ENCODE measurements around the gene UTS2B. TPM values are rescaled to one million over a fixed set of nuclear protein-coding genes. Genes with fewer than 3 reads are reported as not detected.
A peak's percentile ranks its signal among the peaks of the same experiment; 100 is the strongest.

Gene UTS2B
- total and polyA plus RNA-seq, 9 of the 15 experiments (the other 6 are each of a cell fraction or from before 2014, with no cell fraction given): 0.06 TPM; not detected in 8

DNA sequence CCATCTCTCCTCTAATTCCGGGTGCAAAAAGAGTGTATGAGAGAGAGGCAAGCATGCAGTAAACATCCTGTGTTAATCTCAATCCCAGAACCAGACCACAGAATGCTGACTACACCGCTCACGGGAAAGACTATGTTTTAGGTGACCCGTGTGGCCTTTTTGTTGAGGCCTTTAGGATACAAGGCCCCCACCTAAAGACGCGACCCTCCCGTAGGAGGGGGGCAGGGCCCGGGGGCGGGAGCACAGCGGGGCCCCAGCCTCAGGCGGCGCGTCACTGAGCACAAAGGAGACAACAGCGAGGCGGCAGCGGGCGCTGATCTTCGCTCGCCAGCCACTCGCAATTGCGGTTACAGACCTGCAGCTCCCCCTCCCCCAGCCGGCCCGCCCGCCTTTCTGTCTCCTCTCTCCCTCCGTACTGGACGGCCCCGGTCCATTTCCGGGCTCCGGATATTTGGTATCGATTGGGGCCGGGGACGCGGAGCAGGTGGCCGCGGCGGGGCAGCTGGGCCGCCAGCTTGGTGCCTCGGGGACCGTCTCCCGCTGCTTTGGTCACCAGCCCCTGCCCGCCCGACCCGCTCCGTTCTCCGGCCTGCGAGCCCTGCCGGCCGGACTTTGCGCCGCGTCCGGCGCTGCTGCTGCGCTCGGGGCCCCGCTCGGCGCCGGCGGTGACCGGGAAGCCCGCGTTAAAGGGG lies 1.2 kb downstream of the UTS2B start, which contains the start of gene CCDC50 (continued):
- TF ChIP-seq, protein P1, sequence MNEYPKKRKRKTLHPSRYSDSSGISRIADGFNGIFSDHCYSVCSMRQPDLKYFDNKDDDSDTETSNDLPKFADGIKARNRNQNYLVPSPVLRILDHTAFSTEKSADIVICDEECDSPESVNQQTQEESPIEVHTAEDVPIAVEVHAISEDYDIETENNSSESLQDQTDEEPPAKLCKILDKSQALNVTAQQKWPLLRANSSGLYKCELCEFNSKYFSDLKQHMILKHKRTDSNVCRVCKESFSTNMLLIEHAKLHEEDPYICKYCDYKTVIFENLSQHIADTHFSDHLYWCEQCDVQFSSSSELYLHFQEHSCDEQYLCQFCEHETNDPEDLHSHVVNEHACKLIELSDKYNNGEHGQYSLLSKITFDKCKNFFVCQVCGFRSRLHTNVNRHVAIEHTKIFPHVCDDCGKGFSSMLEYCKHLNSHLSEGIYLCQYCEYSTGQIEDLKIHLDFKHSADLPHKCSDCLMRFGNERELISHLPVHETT (CRISPR knock-in tag; conservative IDR thresholded peaks at IDR 0.05 in 1 of 2, IDR thresholded peaks at IDR 0.05 in 1 of 2): no peak
- TF ChIP-seq C11orf30 (IDR thresholded peaks at IDR 0.05; ENCODE audit: low read depth): no peak
- TF ChIP-seq, protein P2, sequence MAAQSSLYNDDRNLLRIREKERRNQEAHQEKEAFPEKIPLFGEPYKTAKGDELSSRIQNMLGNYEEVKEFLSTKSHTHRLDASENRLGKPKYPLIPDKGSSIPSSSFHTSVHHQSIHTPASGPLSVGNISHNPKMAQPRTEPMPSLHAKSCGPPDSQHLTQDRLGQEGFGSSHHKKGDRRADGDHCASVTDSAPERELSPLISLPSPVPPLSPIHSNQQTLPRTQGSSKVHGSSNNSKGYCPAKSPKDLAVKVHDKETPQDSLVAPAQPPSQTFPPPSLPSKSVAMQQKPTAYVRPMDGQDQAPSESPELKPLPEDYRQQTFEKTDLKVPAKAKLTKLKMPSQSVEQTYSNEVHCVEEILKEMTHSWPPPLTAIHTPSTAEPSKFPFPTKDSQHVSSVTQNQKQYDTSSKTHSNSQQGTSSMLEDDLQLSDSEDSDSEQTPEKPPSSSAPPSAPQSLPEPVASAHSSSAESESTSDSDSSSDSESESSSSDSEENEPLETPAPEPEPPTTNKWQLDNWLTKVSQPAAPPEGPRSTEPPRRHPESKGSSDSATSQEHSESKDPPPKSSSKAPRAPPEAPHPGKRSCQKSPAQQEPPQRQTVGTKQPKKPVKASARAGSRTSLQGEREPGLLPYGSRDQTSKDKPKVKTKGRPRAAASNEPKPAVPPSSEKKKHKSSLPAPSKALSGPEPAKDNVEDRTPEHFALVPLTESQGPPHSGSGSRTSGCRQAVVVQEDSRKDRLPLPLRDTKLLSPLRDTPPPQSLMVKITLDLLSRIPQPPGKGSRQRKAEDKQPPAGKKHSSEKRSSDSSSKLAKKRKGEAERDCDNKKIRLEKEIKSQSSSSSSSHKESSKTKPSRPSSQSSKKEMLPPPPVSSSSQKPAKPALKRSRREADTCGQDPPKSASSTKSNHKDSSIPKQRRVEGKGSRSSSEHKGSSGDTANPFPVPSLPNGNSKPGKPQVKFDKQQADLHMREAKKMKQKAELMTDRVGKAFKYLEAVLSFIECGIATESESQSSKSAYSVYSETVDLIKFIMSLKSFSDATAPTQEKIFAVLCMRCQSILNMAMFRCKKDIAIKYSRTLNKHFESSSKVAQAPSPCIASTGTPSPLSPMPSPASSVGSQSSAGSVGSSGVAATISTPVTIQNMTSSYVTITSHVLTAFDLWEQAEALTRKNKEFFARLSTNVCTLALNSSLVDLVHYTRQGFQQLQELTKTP (IDR thresholded peaks at IDR 0.05; ENCODE audit: low read depth in 1 of 2, partially characterized antibody in 2 of 2): no peak
- TF ChIP-seq, protein P3, sequence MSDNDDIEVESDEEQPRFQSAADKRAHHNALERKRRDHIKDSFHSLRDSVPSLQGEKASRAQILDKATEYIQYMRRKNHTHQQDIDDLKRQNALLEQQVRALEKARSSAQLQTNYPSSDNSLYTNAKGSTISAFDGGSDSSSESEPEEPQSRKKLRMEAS (CRISPR knock-in tag; IDR thresholded peaks at IDR 0.05): peak; percentile 63
- TF ChIP-seq, protein P4, sequence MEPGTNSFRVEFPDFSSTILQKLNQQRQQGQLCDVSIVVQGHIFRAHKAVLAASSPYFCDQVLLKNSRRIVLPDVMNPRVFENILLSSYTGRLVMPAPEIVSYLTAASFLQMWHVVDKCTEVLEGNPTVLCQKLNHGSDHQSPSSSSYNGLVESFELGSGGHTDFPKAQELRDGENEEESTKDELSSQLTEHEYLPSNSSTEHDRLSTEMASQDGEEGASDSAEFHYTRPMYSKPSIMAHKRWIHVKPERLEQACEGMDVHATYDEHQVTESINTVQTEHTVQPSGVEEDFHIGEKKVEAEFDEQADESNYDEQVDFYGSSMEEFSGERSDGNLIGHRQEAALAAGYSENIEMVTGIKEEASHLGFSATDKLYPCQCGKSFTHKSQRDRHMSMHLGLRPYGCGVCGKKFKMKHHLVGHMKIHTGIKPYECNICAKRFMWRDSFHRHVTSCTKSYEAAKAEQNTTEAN (CRISPR knock-in tag; IDR thresholded peaks at IDR 0.05): no peak
- 0 out of 4 replicates have a peak, but pooled peaks of 1 of the 2 experiments have one; percentile 30 for TF ChIP-seq TRIM24 (IDR thresholded peaks at IDR 0.05)
- TF ChIP-seq CC2D1A (IDR thresholded peaks at IDR 0.05): no peak
- TF ChIP-seq, protein P5, sequence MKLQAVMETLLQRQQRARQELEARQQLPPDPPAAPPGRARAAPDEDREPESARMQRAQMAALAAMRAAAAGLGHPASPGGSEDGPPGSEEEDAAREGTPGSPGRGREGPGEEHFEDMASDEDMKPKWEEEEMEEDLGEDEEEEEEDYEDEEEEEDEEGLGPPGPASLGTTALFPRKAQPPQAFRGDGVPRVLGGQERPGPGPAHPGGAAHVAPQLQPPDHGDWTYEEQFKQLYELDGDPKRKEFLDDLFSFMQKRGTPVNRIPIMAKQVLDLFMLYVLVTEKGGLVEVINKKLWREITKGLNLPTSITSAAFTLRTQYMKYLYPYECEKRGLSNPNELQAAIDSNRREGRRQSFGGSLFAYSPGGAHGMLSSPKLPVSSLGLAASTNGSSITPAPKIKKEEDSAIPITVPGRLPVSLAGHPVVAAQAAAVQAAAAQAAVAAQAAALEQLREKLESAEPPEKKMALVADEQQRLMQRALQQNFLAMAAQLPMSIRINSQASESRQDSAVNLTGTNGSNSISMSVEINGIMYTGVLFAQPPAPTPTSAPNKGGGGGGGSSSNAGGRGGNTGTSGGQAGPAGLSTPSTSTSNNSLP (IDR thresholded peaks at IDR 0.05; ENCODE audit: borderline replicate concordance, low read depth, low read length): no peak
- TF ChIP-seq ZNF224 (CRISPR knock-in tag; IDR thresholded peaks at IDR 0.05): no peak
- TF ChIP-seq ZNF263 (CRISPR knock-in tag; IDR thresholded peaks at IDR 0.05; ENCODE audit: borderline replicate concordance): no peak; the same call in 1 of the 2 replicates
- TF ChIP-seq TAL1 (IDR thresholded peaks at IDR 0.05): no peak
- TF ChIP-seq MAZ (CRISPR knock-in tag; conservative IDR thresholded peaks at IDR 0.05 in 1 of 2, IDR thresholded peaks at IDR 0.05 in 1 of 2): peak; percentile 66 to 80; a peak in 3 of 4 replicates
- TF ChIP-seq, protein P6, sequence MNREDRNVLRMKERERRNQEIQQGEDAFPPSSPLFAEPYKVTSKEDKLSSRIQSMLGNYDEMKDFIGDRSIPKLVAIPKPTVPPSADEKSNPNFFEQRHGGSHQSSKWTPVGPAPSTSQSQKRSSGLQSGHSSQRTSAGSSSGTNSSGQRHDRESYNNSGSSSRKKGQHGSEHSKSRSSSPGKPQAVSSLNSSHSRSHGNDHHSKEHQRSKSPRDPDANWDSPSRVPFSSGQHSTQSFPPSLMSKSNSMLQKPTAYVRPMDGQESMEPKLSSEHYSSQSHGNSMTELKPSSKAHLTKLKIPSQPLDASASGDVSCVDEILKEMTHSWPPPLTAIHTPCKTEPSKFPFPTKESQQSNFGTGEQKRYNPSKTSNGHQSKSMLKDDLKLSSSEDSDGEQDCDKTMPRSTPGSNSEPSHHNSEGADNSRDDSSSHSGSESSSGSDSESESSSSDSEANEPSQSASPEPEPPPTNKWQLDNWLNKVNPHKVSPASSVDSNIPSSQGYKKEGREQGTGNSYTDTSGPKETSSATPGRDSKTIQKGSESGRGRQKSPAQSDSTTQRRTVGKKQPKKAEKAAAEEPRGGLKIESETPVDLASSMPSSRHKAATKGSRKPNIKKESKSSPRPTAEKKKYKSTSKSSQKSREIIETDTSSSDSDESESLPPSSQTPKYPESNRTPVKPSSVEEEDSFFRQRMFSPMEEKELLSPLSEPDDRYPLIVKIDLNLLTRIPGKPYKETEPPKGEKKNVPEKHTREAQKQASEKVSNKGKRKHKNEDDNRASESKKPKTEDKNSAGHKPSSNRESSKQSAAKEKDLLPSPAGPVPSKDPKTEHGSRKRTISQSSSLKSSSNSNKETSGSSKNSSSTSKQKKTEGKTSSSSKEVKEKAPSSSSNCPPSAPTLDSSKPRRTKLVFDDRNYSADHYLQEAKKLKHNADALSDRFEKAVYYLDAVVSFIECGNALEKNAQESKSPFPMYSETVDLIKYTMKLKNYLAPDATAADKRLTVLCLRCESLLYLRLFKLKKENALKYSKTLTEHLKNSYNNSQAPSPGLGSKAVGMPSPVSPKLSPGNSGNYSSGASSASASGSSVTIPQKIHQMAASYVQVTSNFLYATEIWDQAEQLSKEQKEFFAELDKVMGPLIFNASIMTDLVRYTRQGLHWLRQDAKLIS (CRISPR knock-in tag; IDR thresholded peaks at IDR 0.05): 0 out of 2 replicates have a peak, but pooled peaks have one; percentile 10

All from K562 (cell line).